GM18519 (cell line): ENCODE results near the gene BCAS1.

Experiments used
- ATAC-seq: cut with Tn5 transposase; IDR thresholded peaks from one replicate; pipeline ENCODE4 v1.9.1; 2021; ENCODE audit warnings: mild to moderate bottlenecking, moderate library complexity; ENCODE audit not compliant: unreplicated experiment, low FRiP score

BCAS1 gene

DNA sequence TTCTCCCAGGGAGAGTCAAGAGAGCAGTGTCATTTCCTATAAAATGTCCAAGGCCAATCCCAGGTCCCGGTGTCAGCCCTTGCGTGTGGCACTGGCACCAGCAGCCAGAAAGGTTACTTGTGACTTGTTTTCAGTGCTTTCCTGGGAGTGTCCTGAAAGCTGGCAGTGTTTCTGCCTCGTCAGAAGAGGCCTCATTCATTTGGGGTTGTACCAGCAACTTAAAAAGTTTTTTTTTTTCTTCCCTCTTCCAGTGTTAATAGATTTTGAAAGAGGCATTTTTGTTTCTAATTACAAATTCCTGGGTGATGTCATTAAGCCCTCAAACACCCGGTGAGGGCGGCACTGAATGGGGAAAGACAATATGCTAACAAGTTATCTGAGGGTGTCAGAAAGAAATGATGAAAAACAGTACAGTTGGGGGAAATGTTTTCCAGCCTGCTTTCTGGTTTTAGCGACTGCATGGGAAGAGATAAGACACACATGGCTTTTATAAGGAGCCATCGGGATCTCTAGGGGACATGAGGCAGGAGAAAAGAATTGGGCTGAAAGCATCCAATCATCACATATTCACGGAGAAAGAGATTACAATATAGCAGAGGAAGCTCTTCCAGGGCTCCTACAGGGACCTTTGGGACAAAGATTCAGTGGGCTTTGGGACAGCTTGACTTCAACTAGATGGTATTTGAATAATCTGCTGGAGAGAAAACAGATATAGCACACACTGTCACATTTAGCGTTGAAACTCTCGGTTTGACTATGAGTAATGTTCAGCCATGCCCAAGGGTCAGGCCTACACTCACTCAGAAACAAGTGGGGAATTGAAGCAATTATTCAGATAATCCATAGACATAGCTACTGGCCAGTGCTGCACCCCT is 153.0 kb downstream of the BCAS1 start:
- peak; percentile 82 for ATAC-seq

DNA sequence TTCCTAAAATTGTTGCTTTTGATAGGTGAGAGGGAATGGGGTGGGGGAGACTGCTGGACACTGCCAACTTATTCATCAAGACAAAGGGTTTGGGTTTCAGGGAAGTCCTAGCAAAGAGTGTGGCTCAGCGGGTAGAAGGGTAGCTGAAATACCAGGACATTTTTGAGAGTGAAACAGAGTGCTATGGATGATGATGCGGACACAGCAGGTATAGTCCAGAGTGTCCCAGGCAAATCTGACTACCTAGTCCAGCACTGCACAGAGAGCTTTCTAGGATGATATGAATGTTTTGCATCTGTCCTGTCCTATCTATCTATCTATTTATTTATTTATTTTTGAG is 154.3 kb downstream of the BCAS1 start:
- no peak for ATAC-seq

DNA sequence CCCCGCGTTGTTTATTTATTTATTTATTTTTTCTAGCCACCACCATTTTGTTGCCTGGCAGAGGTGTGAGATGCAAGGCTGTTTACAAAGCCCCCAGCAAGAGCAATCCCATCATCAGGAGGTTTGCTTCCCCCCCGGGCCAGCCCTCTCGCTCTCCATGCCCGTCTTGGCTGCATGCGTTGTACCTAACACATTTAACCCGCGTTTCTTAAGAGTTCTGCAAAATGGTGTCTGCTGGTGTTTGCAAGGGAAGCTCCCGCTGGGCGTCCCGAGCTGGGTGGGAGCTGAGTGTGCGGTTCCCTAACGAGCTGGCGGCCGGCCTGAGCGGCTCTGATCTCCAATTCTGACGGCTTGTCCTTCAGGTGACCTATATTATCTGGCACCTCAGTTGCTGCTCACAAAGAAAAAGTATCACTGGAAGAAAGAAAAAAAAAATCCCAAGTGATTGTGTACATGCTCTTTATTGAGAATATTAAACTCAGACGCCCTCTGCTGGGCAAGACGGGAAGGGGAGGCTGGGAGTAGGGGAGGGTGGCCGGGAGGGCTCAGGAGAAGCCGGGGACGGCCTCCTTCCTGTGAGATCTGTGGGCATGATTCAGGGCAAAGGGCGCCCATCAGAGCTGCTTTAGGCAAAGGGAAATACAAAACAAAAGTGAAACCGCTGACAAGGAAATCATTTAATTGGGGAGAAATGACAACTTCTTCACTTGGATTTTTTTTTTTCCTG is 154.8 kb downstream of the BCAS1 start:
- ATAC-seq, result peak; percentile 31

GRCh38 chr20:53914781-53915445 is 155.5 kb downstream of the BCAS1 start:
- no peak for ATAC-seq

- ATAC-seq, result no peak
These were observed 156.2 kb downstream of the BCAS1 start for GRCh38 chr20:53914091-53914780.

- no peak for ATAC-seq
These were observed 159.1 kb downstream of the BCAS1 start for GRCh38 chr20:53911301-53911700.

DNA sequence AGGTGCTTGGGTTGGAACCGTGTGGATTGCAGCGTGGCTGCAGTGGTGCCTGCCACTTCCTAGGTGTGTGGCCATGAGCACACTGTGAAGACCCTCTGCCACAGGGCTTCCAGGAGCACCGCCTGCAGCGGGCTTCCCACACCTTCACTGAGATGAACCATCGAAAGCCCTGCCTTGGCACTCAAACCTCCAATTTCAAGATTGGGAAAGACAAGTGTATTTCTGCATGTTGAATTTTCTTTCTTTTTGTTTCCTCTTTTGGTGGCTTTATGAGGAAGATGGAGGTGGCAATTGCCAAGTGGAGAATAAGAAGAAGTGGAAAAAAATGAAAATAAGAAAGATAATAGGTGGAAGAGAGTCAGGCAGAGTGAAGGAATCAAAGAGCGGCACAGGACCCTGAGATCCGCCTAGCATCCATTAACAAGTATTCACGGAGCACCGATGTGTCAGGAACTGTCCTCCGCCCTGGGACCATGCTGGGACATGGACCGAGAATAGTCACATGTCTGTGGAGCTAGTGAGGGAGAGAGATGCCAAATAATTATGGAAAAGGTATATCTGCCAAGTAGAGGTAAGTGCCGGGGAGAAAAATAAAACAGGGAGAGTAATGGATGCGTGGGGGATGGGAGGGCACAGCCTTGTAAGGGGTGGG is 159.9 kb downstream of the BCAS1 start:
- ATAC-seq, result no peak

DNA sequence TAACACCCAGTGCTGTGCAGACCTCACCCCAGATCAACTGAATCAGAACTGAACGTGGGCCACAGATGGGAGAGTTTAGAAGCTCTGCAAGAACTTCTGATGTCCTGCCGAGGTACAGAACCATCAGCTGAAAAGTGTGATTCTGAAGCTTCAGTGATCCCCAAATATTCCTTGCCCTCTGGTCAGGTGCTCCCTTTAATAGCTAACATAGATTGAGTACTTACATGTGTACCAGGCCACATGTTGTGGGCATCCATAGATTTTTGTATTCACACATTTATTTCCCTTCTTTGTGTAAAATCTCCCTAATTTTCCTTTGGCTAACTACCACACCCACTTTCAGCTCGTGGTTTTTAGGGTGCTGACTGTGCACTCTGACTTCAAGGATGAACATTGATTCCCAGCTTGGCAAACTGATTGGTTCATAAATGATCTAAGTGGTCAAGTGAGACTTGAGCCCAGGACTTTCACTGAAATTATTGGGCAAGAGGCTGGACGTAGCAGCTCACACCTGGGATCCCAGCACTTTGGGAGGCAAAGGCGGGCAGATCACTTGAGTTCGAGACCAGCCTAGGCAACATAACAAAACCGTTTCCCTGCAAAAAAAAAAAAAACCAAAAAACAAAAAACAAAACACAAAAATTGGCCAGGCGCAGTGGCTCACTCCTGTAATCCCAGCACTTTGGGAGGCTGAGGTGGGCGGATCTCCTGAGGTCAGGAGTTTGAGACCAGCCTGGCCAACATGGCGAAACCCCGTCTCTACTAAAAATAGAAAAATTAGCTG is 162.2 kb downstream of the BCAS1 start:
- ATAC-seq, result no peak

GRCh38 chr20:53905820-53906191 is 164.6 kb downstream of the BCAS1 start:
- no peak for ATAC-seq

GRCh38 chr20:53905019-53905819 is 165.2 kb downstream of the BCAS1 start:
- no peak for ATAC-seq

GRCh38 chr20:53904261-53904660 is 166.1 kb downstream of the BCAS1 start:
- no peak for ATAC-seq

- ATAC-seq, result no peak
These were observed 166.8 kb downstream of the BCAS1 start for GRCh38 chr20:53903652-53903987.

- no peak for ATAC-seq
These were observed 167.3 kb downstream of the BCAS1 start for GRCh38 chr20:53902968-53903651.

DNA sequence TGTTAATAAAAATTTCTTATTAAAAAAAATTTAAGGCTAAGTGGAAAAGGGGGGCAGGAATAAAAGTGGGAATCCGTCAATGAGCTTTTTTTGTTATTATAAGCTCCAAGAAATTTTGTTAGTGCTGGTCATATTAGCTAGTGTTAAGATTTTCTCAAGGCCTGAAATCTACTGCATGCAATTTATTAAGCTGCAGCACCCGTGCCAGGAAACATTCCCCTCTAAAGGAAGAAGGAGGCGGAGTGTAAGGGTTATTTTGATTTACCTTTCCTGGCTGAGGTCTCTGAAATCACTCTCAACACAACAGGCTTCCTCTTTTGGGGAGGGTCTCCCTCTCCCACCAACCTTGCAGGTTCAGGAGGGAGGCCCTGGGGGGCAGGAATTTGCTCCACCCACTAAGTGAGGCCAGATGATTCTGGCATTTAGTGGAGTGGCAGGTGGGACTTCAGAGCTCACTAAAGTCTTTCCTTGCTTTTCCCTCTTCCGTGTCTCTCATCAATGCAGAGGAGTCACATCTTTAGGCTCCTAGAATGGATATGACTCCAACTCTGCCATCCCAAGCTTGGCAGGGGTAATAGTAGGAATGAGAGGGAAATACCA is 168.8 kb downstream of the BCAS1 start:
- no peak for ATAC-seq

DNA sequence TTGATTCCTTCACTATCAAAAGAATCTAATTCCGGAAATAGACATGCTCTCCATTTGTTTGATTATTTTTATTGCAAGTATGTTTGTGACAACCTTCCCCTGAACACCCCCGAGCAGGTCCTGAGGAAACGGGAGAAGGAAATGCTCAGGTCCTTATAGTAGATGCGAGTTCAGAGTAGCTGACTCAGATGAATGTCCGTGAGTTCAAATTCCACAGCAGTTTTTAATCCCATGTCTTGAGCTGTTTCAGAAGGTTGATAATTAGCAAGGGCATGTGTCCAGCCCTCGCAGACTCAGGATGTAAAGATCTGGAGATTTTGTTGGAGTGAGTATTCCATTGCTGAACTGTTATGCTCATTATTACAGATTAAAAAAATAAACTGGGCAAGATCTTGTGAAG is 169.3 kb downstream of the BCAS1 start:
- ATAC-seq, result no peak

- ATAC-seq, result no peak
These were observed 169.9 kb downstream of the BCAS1 start for GRCh38 chr20:53900380-53900999.

DNA sequence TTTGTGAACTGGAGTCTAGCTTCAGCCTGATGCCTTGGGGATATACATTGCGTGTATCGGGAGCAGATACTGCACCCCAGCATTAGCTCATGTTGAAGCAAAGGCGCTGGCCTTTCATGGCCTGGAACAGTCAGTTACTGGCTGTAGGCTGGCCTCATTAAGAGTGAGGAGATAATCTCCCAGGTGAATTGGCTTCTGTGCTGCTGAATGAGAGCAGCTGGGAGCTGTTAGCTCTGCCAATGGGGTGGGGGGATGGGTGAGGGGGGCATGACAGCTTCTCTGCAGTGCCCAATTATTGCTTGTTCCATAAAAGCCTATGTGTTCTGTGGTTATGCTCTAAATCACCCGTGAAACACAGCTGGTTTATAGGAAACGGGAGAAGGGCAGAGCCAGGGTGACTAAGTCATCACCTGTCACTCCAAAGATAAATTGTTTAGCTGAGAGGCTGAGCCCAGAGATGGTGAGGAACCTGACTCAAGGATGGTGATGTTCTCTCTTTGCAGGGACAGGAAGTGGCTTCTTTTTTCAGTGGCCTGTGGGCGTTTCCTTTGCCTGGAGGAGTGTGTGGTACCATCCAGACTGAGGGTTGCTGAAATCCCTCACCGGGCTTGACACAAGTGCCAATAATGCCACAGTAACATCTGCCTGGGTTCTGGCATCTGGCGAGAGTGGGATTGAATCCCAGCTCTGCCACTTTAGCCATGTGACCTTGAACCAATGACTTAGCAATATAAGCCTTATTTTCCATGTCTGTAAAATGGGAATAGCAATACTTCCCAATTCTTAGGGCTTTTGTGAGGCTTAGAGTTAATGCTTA is 170.8 kb downstream of the BCAS1 start:
- no peak for ATAC-seq
